GM18907 (cell line): ENCODE results near the gene ABCA10.
"Not testable (repeated sequence)": the region's sequence is repeated elsewhere in the genome, so short reads cannot be mapped to it uniquely, and the experiment has no call there.

Source experiments
- ATAC-seq: cut with Tn5 transposase; IDR thresholded peaks from one replicate; pipeline ENCODE4 v1.9.1; 2021; ENCODE audit warnings: mild to moderate bottlenecking, moderate library complexity; ENCODE audit not compliant: unreplicated experiment

ABCA10 gene

GRCh38 chr17:69228576-69228975 is at the start of gene ABCA10:
Gene ABCA10 (minus strand): TSS chr17:69228824. CDS start chr17:69225358, 3,466 bp downstream.
- ATAC-seq, result no peak

GRCh38 chr17:69276279-69276678 is 47.7 kb upstream of the ABCA10 start:
- ATAC-seq, result not testable (repeated sequence)

GRCh38 chr17:69275751-69276150 is 47.1 kb upstream of the ABCA10 start:
- ATAC-seq, result no peak

GRCh38 chr17:69271023-69271422 is 42.4 kb upstream of the ABCA10 start:
- ATAC-seq, result no peak

- no peak for ATAC-seq
Observed at GRCh38 chr17:69269131-69269998, 40.7 kb upstream of the ABCA10 start.

- no peak for ATAC-seq
Observed at GRCh38 chr17:69268543-69269014, 40.0 kb upstream of the ABCA10 start.

- ATAC-seq, result no peak
Observed at GRCh38 chr17:69267219-69267618, 38.6 kb upstream of the ABCA10 start.

- no peak for ATAC-seq
Observed at GRCh38 chr17:69265873-69266272, 37.2 kb upstream of the ABCA10 start.

- no peak for ATAC-seq
Observed at GRCh38 chr17:69254187-69254586, 25.6 kb upstream of the ABCA10 start.

- no peak for ATAC-seq
Observed at GRCh38 chr17:69250641-69251040, 22.0 kb upstream of the ABCA10 start.

- peak; percentile 80 for ATAC-seq
Observed at GRCh38 chr17:69246726-69247375, 18.2 kb upstream of the ABCA10 start.

- no peak for ATAC-seq
Observed at GRCh38 chr17:69246202-69246601, 17.6 kb upstream of the ABCA10 start.

- ATAC-seq, result no peak
Observed at GRCh38 chr17:69245617-69246016, 17.0 kb upstream of the ABCA10 start.

- no peak for ATAC-seq
Observed at GRCh38 chr17:69239611-69240600, 11.3 kb upstream of the ABCA10 start.

- ATAC-seq, result no peak
Observed at GRCh38 chr17:69236946-69237345, 8.3 kb upstream of the ABCA10 start.

- no peak for ATAC-seq
Observed at GRCh38 chr17:69236464-69236863, 7.8 kb upstream of the ABCA10 start.

- peak; percentile 94 for ATAC-seq
Observed at GRCh38 chr17:69235338-69236058, 6.9 kb upstream of the ABCA10 start.

GRCh38 chr17:69232650-69233049 is 4.0 kb upstream of the ABCA10 start:
- ATAC-seq, result no peak

- ATAC-seq, result no peak
Observed at GRCh38 chr17:69231521-69231920, 2.9 kb upstream of the ABCA10 start.

- ATAC-seq, result no peak
Observed at GRCh38 chr17:69230939-69231338, 2.3 kb upstream of the ABCA10 start.
